GM18505 (cell line): Measurements from ENCODE around the gene MCFD2.

Source experiments
- ATAC-seq: cut with Tn5 transposase; IDR thresholded peaks from one replicate; pipeline ENCODE4 v1.9.1; 2021; ENCODE audit not compliant: unreplicated experiment
- POLR2A ChIP-seq: IDR thresholded peaks from 4 replicates; pipeline ENCODE4 v1.6.1; 2011; ENCODE audit warnings: borderline replicate concordance; ENCODE audit not compliant: insufficient read depth, insufficient read length; ENCODE audit errors: extremely low read depth

Gene MCFD2

DNA sequence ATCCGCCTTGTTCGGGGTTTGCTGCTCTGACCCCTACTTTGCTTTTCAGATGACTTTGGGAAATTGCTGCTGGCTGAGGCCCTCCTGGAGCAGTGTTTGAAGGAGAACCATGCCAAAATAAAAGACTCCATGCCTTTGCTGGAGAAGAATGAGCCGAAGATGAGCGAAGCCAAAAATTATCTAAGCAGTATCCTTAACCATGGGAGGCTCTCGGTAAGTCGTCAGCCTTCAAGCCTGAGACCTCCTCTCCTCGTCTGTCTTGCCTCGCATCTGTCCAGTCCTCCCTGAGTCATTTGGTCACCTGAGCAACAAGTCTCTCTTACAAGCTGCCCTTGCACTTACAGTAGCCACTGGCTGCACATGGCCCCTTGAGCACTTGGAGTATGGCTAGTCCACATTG, 34.7 kb upstream of the MCFD2 start:
- TF ChIP-seq POLR2A: no peak

DNA sequence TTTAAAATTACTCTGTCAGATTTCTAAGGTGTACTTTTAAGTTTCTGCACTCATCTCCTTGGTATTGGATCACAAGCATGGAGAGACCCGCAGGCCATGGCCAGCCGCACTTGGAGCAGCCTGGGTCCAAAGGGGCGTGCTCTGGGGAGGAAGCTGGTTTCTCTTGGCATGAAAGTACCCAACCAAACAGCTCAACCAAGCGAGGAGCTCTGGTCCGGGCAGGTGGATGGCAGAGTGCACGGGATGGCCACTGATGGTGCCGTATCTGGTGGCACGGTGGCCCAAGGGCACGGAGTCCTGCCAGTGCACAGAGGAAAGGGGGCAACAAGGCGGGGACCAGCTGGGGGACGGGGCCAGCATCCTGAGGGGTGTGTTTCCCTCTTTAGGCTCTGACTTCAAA, 32.2 kb upstream of the MCFD2 start:
- TF ChIP-seq POLR2A: no peak
- no peak for ATAC-seq

More for the DNA sequence above, 34.7 kb upstream of the MCFD2 start:
- ATAC-seq: no peak

DNA sequence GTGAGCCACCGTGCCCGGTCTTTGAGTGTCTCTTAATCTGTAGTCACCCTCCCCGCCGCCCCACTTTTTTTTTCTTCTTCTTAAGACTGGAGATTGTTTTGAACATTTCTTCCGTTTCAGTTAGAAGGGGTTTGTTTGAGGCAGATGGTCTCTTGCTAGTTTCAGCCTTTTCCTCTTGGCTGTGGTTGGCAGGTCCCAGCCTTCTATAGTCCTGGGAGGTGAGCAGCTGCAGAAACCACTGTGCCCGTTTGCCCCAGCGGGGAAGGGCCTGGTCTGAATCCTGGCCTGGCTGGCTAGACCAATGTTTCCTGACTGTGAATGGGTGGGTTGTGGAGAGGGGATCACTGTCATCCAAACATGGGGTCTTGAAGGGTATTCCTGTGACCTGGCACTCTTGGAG, 30.1 kb upstream of the MCFD2 start:
- ATAC-seq: no peak
- TF ChIP-seq POLR2A: no peak

- TF ChIP-seq POLR2A: peak; percentile 54
- peak; percentile 28 for ATAC-seq
Measured at GRCh38 chr2:46943881-46944798, 28.5 kb upstream of the MCFD2 start.

DNA sequence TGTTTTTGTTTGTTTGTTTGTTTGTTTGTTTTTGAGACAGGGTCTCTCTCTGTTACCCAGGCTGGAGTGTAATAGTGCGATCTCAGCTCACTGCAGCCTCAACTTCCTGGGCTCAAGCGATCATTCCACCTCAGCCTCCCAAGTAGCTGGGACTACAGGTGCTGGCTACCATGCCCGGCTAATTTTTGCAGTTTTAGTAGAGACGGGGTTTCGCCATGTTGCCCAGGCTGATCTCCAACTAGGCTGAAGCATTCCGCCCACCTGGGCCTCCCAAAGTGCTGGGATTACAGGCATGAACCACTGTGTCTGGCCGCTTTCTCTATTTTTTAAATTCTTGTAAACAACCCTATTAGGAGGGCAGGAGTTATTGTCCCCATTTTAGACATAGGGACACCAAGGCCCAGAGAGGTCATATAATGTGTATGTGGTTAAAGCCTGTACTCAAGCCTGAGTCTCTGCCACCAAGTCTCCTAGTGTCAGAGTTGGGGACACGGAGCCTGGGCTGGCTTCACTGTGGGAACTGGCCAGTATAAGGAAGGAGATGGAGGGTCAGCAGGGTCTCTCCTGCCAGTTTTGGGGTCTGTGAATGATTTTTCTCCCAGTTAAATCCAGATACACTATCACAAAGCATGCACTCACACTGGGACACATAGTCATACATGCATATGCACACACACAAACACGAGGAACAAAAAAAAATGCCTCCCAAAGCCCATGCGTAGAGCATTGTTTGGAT, 27.5 kb upstream of the MCFD2 start:
- no peak for TF ChIP-seq POLR2A
- no peak for ATAC-seq

DNA sequence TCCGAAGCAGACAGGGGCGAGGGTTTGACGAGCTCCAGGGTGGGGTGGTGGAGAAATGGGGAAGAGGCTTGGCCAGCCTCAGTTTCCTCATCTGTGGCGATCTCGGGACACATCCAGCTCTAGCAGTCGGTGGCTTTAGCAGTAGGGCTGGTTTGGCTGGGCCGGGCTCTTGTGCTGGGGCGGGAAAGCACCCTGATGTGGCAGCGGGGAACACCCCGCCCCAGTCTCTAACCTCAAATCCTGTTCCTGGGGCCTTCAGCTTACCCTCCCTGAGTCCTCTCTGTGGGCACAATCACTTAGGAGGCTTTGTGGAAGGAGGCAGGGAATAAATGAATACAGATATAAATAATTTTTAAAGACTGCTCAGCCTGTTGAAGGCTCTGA, 26.5 kb upstream of the MCFD2 start:
- peak; percentile 49 for TF ChIP-seq POLR2A
- ATAC-seq: peak; percentile 32

GRCh38 chr2:46939626-46940359, 24.2 kb upstream of the MCFD2 start:
- no peak for TF ChIP-seq POLR2A
- no peak for ATAC-seq

DNA sequence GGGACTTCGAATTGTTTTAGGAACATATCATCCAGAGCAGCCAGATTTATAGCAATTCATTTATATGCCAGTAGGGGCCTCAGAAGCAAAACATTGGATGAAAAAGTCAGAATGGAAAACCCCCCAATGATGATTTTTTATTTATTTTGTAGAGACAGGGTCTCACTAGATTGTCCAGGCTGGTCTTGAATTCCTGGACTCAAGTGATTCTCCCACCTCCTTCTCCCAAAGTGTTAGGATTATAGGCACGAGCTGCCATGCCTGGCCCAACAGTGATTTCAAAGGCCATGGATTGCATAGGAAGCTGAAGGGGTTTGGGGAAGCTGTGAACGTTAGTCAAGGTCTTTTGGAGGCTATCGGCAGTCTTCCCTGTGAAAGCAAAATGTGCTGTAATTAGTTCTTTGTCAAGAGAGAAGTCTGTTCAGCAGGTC, 21.9 kb upstream of the MCFD2 start:
- ATAC-seq: no peak
- no peak for TF ChIP-seq POLR2A

- ATAC-seq: no peak
- no peak for TF ChIP-seq POLR2A
Measured at GRCh38 chr2:46936566-46936965, 21.0 kb upstream of the MCFD2 start.

GRCh38 chr2:46935071-46935470, 19.5 kb upstream of the MCFD2 start:
- TF ChIP-seq POLR2A: no peak
- no peak for ATAC-seq

- no peak for TF ChIP-seq POLR2A
- no peak for ATAC-seq
Measured at GRCh38 chr2:46929612-46930011, 14.0 kb upstream of the MCFD2 start.

GRCh38 chr2:46926863-46927262, 11.3 kb upstream of the MCFD2 start:
- TF ChIP-seq POLR2A: no peak
- no peak for ATAC-seq

- no peak for ATAC-seq
- no peak for TF ChIP-seq POLR2A
Measured at GRCh38 chr2:46925474-46926351, 10.1 kb upstream of the MCFD2 start.

DNA sequence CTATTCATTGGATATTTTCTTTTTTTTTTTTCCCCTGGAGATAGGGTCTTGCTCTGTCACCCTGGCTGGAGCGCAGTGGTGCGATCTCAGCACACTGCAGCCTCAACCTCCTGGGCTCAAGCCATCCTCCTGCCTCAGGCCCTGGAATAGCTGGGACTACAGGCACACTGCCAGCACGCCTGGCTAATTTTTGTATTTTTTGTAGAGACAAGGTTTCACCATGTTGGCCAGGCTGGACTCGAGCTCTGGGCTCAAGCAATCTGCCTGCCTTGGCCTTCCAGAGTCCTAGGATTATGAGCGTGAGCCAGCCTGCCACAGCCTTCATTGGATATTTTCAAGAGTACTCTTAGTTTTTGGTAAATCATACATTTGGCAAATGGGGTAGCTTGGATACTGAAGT, 9.0 kb upstream of the MCFD2 start:
- TF ChIP-seq POLR2A: no peak
- no peak for ATAC-seq
